Adipocyte (in vitro differentiated cells): ENCODE results near the gene DGUOK.
A peak's percentile ranks its signal among the peaks of the same experiment; 100 is the strongest.

ENCODE experiments used
- DNase-seq: peaks from one replicate; pipeline ENCODE4 v3.0.0-alpha.2; 2015; ENCODE audit warnings: low read depth
- H3K27me3 ChIP-seq: replicated peaks from 2 replicates; pipeline ENCODE4 v1.7.0; 2013; ENCODE audit warnings: mild to moderate bottlenecking, low read length, moderate library complexity; ENCODE audit not compliant: control insufficient read depth, insufficient read depth
- H3K36me3 ChIP-seq: 2 replicates; pipeline ENCODE4 v1.7.0; 2013; ENCODE audit warnings: low read length, mild to moderate bottlenecking, moderate library complexity; ENCODE audit not compliant: control insufficient read depth, insufficient read depth, severe bottlenecking
- H3K4me1 ChIP-seq: 2 replicates; pipeline ENCODE4 v1.7.0; 2013; ENCODE audit warnings: mild to moderate bottlenecking, low read length, moderate library complexity; ENCODE audit not compliant: control insufficient read depth, insufficient read depth
- H3K4me3 ChIP-seq: 2 replicates; pipeline ENCODE4 v1.7.0; 2013; ENCODE audit warnings: mild to moderate bottlenecking, low read length, moderate library complexity
- H3K9ac ChIP-seq: 2 replicates; pipeline ENCODE4 v1.7.0; 2013; ENCODE audit warnings: mild to moderate bottlenecking, low read length, moderate library complexity
- H3K9me3 ChIP-seq: 2 replicates; pipeline ENCODE4 v1.7.0; 2013; ENCODE audit warnings: mild to moderate bottlenecking, low read length, moderate library complexity; ENCODE audit not compliant: control insufficient read depth

The DGUOK gene

GRCh38 chr2:74003494-74004211 is 77.0 kb downstream of the DGUOK start:
- peak overlapping the region; percentile 4 for H3K4me3 ChIP-seq
- H3K27me3 ChIP-seq = peaks cover 6% of the 10 kb centered on the region
- no peaks in the 10 kb centered on the region for H3K9me3 ChIP-seq
- no peaks in the 10 kb centered on the region for H3K36me3 ChIP-seq
- H3K9ac ChIP-seq = no peak overlapping the region
- DNase-seq = peak; percentile 82
- peaks cover 54% of the 10 kb centered on the region for H3K4me1 ChIP-seq

- peaks cover 60% of the 10 kb centered on the region for H3K4me1 ChIP-seq
- H3K9me3 ChIP-seq = no peaks in the 10 kb centered on the region
- no peak overlapping the region for H3K9ac ChIP-seq
- no peaks in the 10 kb centered on the region for H3K27me3 ChIP-seq
- DNase-seq = no peak
- H3K36me3 ChIP-seq = no peaks in the 10 kb centered on the region
- peak overlapping the region; percentile 4 for H3K4me3 ChIP-seq
These were observed 77.8 kb downstream of the DGUOK start for GRCh38 chr2:74004212-74005182.

- Histone ChIP-seq H3K9me3 (no peaks in the 10 kb centered on the region), H3K4me3 (no peak overlapping the region), H3K36me3 (no peaks in the 10 kb centered on the region), H3K4me1 (peaks cover 49% of the 10 kb centered on the region), H3K27me3 (no peaks in the 10 kb centered on the region), H3K9ac (no peak overlapping the region)
- no peak for DNase-seq
These were observed 79.1 kb downstream of the DGUOK start for GRCh38 chr2:74005786-74006185.

DNA sequence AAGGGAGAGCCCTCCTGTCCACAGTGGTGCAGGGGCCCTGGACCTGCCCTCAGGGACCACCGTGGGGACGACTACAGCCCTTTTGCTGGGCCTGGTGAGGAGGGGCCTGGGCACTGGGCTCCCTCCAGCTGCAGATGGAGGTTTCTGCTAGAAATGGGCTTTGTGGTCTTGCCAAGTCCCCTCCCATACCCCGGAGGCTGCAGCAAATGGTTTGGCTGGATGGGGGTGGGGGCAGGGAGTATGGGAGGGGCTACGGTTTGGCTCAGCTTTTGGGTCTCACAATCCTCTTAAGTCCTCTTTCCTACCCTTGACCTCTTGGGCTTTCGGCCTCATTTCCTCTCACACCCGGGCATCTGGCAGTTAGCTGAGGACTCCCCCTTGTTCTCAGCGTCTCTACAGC is 79.8 kb downstream of the DGUOK start:
- no peaks in the 10 kb centered on the region for H3K36me3 ChIP-seq
- no peaks in the 10 kb centered on the region for H3K9me3 ChIP-seq
- no peak overlapping the region for H3K4me3 ChIP-seq
- no peaks in the 10 kb centered on the region for H3K27me3 ChIP-seq
- no peak for DNase-seq
- no peak overlapping the region for H3K9ac ChIP-seq
- H3K4me1 ChIP-seq = peaks cover 47% of the 10 kb centered on the region

DNA sequence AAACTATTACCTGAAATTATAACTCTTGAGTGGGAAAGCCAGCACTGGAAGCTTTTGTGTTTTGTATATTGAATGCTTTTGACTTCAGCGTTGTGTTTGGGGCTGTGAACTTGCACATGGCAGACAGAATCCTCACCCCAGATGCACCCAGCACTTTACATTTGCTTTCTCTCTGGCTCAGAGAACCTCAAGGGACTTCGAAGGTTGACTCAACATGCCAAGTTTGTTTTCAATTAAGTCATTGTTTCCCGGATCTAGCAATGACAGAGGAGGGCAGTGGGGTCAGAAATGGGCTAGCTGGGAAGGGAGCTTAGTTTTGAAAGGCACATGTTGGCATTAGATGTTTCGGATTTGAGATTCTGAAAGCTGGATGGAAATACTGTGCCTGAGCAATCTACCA is 80.4 kb downstream of the DGUOK start:
- Histone ChIP-seq H3K27me3 (no peaks in the 10 kb centered on the region), H3K9ac (no peak overlapping the region), H3K4me3 (no peak overlapping the region), H3K9me3 (no peaks in the 10 kb centered on the region), H3K36me3 (no peaks in the 10 kb centered on the region), H3K4me1 (peaks cover 47% of the 10 kb centered on the region)
- DNase-seq = peak; percentile 34

DNA sequence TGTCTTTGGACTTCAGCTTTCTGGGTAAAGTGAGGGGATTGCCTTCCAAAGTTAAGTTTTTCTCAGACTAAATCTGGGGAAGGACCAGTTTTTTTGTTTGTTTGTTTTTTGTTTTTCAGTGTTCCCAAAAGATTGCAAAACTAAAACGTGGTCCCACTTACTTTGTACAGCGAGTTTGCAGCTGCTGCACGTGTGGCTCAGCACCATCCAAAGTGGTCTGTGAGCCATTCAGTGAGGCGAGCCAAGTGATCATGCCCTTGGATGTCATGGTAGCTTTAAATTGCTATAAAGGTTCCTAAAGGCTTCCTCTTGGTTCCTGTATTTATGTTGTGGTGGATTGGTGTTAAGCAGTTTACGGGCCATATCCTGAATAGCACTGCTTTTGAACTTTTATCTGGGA is 81.0 kb downstream of the DGUOK start:
- Histone ChIP-seq H3K4me3 (no peak overlapping the region), H3K4me1 (peaks cover 47% of the 10 kb centered on the region), H3K9ac (no peak overlapping the region), H3K36me3 (no peaks in the 10 kb centered on the region), H3K27me3 (no peaks in the 10 kb centered on the region), H3K9me3 (no peaks in the 10 kb centered on the region)
- DNase-seq = no peak
